GM23338 (cell line): ENCODE measurements around the gene SLC6A13. TPM values are rescaled to one million over a fixed set of nuclear protein-coding genes. Genes with fewer than 3 reads are reported as not detected.

Experiments used
- ATAC-seq: fragments of 200-7000 bp; cut with Tn5 transposase; 3 replicates; pipeline ENCODE4 v1.9.1; 2020
- DNase-seq: peaks from one replicate; pipeline ENCODE4 v3.0.0-alpha.2; 2015; ENCODE audit warnings: low spot score
- H2AFZ ChIP-seq: fragments of 200-600 bp; sonication (generic); 2 replicates; pipeline ENCODE4 v1.8.0; 2016; ENCODE audit warnings: antibody characterized with exemption, mild to moderate bottlenecking, moderate library complexity
- H3F3A ChIP-seq: fragments of 200-600 bp; sonication (generic); replicated peaks from 2 replicates; pipeline ENCODE4 v1.8.0; 2017; ENCODE audit warnings: antibody characterized with exemption, mixed run types, low read depth
- H3K27ac ChIP-seq: fragments of 200-600 bp; sonication (generic); 2 replicates; pipeline ENCODE4 v1.6.1; 2016; ENCODE audit warnings: low read depth
- H3K27me3 ChIP-seq: fragments of 200-600 bp; sonication (generic); 2 replicates; pipeline ENCODE4 v1.8.0; 2016; ENCODE audit warnings: mild to moderate bottlenecking, mixed run types, moderate library complexity; ENCODE audit not compliant: insufficient read depth
- H3K36me3 ChIP-seq: fragments of 200-600 bp; sonication (generic); 2 replicates; pipeline ENCODE4 v1.8.0; 2016; ENCODE audit warnings: mild to moderate bottlenecking; ENCODE audit not compliant: insufficient read depth
- H3K4me1 ChIP-seq: fragments of 200-600 bp; sonication (generic); 2 replicates; pipeline ENCODE4 v1.8.0; 2016; ENCODE audit warnings: mild to moderate bottlenecking, moderate library complexity; ENCODE audit not compliant: insufficient read depth
- H3K4me2 ChIP-seq: fragments of 200-600 bp; sonication (generic); 2 replicates; pipeline ENCODE4 v1.7.1; 2017; ENCODE audit warnings: mixed run types
- H3K4me3 ChIP-seq: fragments of 200-600 bp; sonication (generic); 2 replicates; pipeline ENCODE4 v1.6.1; 2016; ENCODE audit warnings: mixed run types
- H3K79me2 ChIP-seq: fragments of 200-600 bp; sonication (generic); replicated peaks from 2 replicates; pipeline ENCODE4 v1.8.0; 2017; ENCODE audit warnings: mild to moderate bottlenecking; ENCODE audit not compliant: insufficient read depth
- H3K9me2 ChIP-seq: fragments of 200-600 bp; sonication (generic); 2 replicates; pipeline ENCODE4 v1.8.0; 2017; ENCODE audit not compliant: insufficient read depth
- H4K20me1 ChIP-seq: fragments of 200-600 bp; sonication (generic); replicated peaks from 2 replicates; pipeline ENCODE4 v1.8.0; 2017; ENCODE audit warnings: mild to moderate bottlenecking; ENCODE audit not compliant: insufficient read depth
- H3K27ac Mint-ChIP-seq: 2 replicates; pipeline ENCODE4 v1.8.0; 2020; ENCODE audit warnings: inconsistent platforms, mild to moderate bottlenecking, moderate library complexity, mixed read lengths
- H3K27me3 Mint-ChIP-seq: 3 replicates; pipeline ENCODE4 v1.8.0; 2022; ENCODE audit warnings: low read depth, mild to moderate bottlenecking, moderate library complexity, mixed read lengths, inconsistent platforms; ENCODE audit not compliant: insufficient read depth, poor library complexity
- H3K36me3 Mint-ChIP-seq: 3 replicates; pipeline ENCODE4 v1.8.0; 2021; ENCODE audit warnings: low read depth, mild to moderate bottlenecking, inconsistent platforms, moderate library complexity, mixed read lengths
- H3K4me1 Mint-ChIP-seq: 3 replicates; pipeline ENCODE4 v1.8.0; 2020; ENCODE audit warnings: mild to moderate bottlenecking, inconsistent platforms, mixed read lengths
- H3K4me3 Mint-ChIP-seq: 3 replicates; pipeline ENCODE4 v1.8.0; 2021; ENCODE audit warnings: moderate library complexity, mild to moderate bottlenecking, inconsistent platforms, mixed read lengths
- H3K9me3 Mint-ChIP-seq: 3 replicates; pipeline ENCODE4 v1.8.0; 2020; ENCODE audit warnings: moderate library complexity, mild to moderate bottlenecking, inconsistent platforms, mixed read lengths
- ETS1 ChIP-seq: IDR thresholded peaks from 2 replicates; pipeline ENCODE4 v1.6.1; 2016; ENCODE audit warnings: antibody characterized with exemption
- EZH2phosphoT487 ChIP-seq: fragments of 200-600 bp; sonication (generic); IDR thresholded peaks from one replicate; pipeline ENCODE4 v1.8.1; 2018; ENCODE audit warnings: antibody characterized with exemption; ENCODE audit not compliant: unreplicated experiment
- JUNB ChIP-seq: IDR thresholded peaks from one replicate; pipeline ENCODE4 v1.6.1; 2016; ENCODE audit warnings: antibody characterized with exemption; ENCODE audit not compliant: unreplicated experiment
- POLR2AphosphoS5 ChIP-seq: IDR thresholded peaks from 2 replicates; pipeline ENCODE4 v1.6.1; 2016; ENCODE audit warnings: antibody characterized with exemption, low read depth
- STAT1 ChIP-seq: IDR thresholded peaks from one replicate; pipeline ENCODE4 v1.6.1; 2016; ENCODE audit warnings: antibody characterized with exemption; ENCODE audit not compliant: unreplicated experiment
- ZNF114 ChIP-seq: fragments of 250-450 bp; sonication (Bioruptor Pico); IDR thresholded peaks from 2 replicates; pipeline ENCODE4 v1.5.0; 2020; ENCODE audit warnings: mild to moderate bottlenecking, moderate library complexity
- polyA plus RNA-seq: library from polyadenylated mRNA; unstranded; fragments of >200 nt; fragmentation: Nextera tagmentation; extraction: Ambion mirVana; gene quantifications from 2 replicates; pipeline ENCODE4 v1.2.1, GENCODE V29; 2016
- total RNA-seq: library from RNA; depleted of rRNA; stranded (reverse); fragments of >200 nt; shearing (Covaris generic); gene quantifications from 2 replicates; pipeline ENCODE4 v1.2.3, GENCODE V29; 2014
- TF ChIP-seq, protein P1 (sequence below), 2 experiments: fragments of 200-600 bp in 1 of 2; sonication (generic) in 1 of 2; conservative IDR thresholded peaks; 2 replicates each; pipeline versions ENCODE4 v1.5.1 to v1.6.1; 2016 to 2017; ENCODE audit warnings: antibody characterized with exemption in 2 of 2, low read depth in 2 of 2, mild to moderate bottlenecking in 2 of 2, moderate library complexity in 1 of 2
- TF ChIP-seq, protein P2 (sequence below): IDR thresholded peaks from one replicate; pipeline ENCODE4 v1.6.1; 2018; ENCODE audit warnings: antibody characterized with exemption; ENCODE audit not compliant: unreplicated experiment

The SLC6A13 gene
- total and polyA plus RNA-seq, 2 experiments from 2014 or later: not detected

- TF ChIP-seq POLR2AphosphoS5 (no peak), ETS1 (no peak), JUNB (no peak), ZNF114 (CRISPR knock-in tag) (no peak), EZH2phosphoT487 (no peak)
- TF ChIP-seq, protein P1, sequence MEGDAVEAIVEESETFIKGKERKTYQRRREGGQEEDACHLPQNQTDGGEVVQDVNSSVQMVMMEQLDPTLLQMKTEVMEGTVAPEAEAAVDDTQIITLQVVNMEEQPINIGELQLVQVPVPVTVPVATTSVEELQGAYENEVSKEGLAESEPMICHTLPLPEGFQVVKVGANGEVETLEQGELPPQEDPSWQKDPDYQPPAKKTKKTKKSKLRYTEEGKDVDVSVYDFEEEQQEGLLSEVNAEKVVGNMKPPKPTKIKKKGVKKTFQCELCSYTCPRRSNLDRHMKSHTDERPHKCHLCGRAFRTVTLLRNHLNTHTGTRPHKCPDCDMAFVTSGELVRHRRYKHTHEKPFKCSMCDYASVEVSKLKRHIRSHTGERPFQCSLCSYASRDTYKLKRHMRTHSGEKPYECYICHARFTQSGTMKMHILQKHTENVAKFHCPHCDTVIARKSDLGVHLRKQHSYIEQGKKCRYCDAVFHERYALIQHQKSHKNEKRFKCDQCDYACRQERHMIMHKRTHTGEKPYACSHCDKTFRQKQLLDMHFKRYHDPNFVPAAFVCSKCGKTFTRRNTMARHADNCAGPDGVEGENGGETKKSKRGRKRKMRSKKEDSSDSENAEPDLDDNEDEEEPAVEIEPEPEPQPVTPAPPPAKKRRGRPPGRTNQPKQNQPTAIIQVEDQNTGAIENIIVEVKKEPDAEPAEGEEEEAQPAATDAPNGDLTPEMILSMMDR (conservative IDR thresholded peaks at IDR 0.05; ENCODE audit: low read depth in 2 of 2): no peak
These were observed 5.2 kb upstream of the SLC6A13 start (continued) for GRCh38 chr12:267581-268482.

DNA sequence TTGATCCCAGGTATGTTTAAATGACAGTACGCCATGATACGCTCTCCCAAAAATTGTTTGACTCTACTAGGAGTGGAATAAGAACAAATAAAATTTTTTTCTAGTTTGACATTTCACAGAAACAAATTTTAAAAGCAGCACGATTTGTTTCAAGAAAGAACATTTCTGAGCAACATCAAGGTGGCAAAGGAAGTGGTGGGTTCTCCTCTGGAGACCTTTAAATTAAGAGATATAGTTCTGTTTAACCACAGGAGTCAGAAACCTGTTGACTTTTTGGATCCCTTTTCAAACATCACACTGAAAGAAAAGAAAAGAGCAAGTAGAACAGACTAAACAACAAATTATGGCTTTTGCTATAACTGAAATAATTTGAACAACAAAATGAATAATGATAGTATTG is 2.5 kb upstream of the SLC6A13 start:
- DNase-seq: no peak
- no peak overlapping the region for H3K4me3 Mint-ChIP-seq
- H3K27me3 Mint-ChIP-seq: peaks cover 5% of the 10 kb centered on the region
- TF ChIP-seq STAT1: no peak
- TF ChIP-seq, protein P2, sequence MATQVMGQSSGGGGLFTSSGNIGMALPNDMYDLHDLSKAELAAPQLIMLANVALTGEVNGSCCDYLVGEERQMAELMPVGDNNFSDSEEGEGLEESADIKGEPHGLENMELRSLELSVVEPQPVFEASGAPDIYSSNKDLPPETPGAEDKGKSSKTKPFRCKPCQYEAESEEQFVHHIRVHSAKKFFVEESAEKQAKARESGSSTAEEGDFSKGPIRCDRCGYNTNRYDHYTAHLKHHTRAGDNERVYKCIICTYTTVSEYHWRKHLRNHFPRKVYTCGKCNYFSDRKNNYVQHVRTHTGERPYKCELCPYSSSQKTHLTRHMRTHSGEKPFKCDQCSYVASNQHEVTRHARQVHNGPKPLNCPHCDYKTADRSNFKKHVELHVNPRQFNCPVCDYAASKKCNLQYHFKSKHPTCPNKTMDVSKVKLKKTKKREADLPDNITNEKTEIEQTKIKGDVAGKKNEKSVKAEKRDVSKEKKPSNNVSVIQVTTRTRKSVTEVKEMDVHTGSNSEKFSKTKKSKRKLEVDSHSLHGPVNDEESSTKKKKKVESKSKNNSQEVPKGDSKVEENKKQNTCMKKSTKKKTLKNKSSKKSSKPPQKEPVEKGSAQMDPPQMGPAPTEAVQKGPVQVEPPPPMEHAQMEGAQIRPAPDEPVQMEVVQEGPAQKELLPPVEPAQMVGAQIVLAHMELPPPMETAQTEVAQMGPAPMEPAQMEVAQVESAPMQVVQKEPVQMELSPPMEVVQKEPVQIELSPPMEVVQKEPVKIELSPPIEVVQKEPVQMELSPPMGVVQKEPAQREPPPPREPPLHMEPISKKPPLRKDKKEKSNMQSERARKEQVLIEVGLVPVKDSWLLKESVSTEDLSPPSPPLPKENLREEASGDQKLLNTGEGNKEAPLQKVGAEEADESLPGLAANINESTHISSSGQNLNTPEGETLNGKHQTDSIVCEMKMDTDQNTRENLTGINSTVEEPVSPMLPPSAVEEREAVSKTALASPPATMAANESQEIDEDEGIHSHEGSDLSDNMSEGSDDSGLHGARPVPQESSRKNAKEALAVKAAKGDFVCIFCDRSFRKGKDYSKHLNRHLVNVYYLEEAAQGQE: no peak
- H3K9me3 Mint-ChIP-seq: no peaks in the 10 kb centered on the region
- H3K27ac Mint-ChIP-seq: no peak overlapping the region
- H3K4me1 Mint-ChIP-seq: peaks cover 4% of the 10 kb centered on the region; the same call in 2 of the 3 replicates
- Histone ChIP-seq H3K79me2 (no peaks in the 10 kb centered on the region), H3K9me2 (no peaks in the 10 kb centered on the region), H3K27me3 (no peaks in the 10 kb centered on the region), H3K4me1 (no peaks in the 10 kb centered on the region), H4K20me1 (no peaks in the 10 kb centered on the region), H3F3A (no peaks in the 10 kb centered on the region), H3K27ac (no peak overlapping the region), H3K4me3 (no peak overlapping the region), H3K36me3 (no peaks in the 10 kb centered on the region), H3K4me2 (no peak overlapping the region), H2AFZ (no peak overlapping the region)
- ATAC-seq: no peak
- H3K36me3 Mint-ChIP-seq: no peaks in the 10 kb centered on the region
